Brain pericyte (primary cell): Measurements from ENCODE around the gene FANCG.

Experiments used
- DNase-seq: peaks from one replicate; pipeline ENCODE4 v3.0.0-alpha.2; 2012; ENCODE audit warnings: low read depth, low spot score

The FANCG gene

DNA sequence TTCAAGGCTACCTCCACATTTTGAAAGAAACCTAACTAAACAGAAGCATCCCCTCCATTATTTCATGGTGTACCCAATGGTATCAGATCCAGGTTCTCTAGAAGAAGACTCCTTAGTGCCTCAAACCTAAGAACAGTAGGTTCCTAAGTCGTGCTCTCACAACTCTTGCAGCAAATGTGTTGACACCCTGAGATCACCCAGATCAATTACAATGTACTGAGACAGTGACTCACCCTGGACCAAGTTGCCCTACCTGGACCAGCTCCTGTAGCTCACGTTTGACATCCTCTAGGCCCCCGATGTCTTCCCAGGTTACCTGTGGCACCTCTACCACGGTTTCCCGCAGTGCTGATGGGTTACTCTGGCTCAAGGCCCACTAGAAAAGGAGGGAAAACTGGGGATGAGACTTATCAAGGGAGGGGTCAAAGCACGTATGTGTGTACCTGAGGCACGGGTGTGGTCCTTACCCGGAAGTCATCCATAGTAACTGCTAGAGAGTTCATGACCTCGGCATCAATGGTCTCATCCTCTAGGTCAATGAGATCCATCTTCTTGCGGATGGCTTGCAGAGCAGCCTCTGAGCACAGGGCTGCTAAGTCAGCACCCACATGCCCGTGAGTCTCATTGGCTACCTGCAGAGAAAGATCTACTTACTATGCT, 19.1 kb downstream of the FANCG start:
- DNase-seq, result no peak

DNA sequence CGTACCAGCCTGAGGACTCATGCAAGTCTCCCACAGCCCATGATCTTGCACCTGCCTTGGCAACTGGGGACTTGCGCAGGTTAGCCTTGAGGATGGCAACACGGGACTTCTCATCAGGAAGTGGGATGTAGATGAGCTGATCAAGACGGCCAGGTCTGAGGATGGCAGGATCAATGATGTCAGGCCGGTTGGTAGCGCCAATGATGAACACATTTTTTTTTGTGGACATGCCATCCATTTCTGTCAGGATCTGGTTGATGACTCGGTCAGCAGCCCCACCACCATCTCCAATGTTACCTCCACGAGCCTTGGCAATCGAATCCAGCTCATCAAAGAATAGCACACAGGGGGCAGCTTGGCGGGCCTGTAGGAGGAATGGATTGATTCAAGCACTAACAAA, 20.3 kb downstream of the FANCG start:
- no peak for DNase-seq

DNA sequence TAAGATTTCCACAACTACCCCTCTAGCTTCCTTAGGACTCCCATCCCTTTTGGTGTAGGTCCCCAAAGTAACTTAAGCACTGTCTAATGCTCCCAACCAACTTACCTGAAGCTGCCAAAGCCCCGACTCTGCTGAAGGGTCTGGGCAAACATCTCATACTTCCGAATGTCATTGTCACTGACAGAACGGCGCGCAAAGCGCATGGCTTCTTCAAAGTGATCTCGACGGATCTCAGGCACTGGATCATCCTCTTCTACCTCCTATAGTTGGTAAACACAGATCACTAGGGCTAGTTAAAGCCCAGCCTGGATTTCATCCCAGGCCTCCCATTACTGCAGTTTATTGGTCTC, 22.5 kb downstream of the FANCG start:
- DNase-seq, result no peak

- no peak for DNase-seq
Observed at GRCh38 chr9:35056571-35057270, 23.0 kb downstream of the FANCG start.

DNA sequence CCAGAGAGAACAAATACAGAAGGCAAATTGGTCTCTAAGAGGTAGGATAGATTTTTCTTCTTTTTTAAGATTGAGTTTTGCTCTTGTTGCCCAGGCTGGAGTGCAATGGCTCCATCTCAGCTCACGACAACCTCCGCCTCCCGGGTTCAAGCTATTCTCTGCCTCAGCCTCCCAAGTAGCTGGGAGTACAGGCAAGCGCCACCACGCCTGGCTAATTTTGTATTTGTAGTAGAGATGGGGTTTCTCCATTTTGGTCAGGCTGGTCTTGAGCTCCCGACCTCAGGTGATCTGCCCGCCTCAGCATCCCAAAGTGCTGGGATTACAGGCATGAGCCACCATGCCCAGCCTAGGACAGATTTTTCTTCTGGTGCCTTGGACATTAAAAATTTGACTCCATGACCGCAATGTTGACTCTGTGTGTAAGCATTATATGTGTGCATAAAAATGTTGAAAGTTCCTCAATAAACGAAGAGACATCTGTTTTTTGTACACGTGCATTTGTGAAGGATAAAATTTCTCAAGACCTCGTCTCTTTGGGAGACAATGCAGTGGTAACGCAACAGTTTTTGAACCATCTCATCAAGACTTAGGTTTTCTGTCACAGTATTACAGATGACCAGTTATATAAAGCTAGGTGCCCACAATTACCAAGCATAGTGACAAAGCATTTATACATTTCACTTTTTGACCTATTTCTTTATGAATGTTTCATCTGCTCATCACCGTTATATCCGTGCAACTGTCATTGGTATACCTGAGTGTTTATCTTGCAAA, 24.7 kb downstream of the FANCG start:
- DNase-seq, result no peak

GRCh38 chr9:35054185-35054835, 25.4 kb downstream of the FANCG start:
- no peak for DNase-seq

DNA sequence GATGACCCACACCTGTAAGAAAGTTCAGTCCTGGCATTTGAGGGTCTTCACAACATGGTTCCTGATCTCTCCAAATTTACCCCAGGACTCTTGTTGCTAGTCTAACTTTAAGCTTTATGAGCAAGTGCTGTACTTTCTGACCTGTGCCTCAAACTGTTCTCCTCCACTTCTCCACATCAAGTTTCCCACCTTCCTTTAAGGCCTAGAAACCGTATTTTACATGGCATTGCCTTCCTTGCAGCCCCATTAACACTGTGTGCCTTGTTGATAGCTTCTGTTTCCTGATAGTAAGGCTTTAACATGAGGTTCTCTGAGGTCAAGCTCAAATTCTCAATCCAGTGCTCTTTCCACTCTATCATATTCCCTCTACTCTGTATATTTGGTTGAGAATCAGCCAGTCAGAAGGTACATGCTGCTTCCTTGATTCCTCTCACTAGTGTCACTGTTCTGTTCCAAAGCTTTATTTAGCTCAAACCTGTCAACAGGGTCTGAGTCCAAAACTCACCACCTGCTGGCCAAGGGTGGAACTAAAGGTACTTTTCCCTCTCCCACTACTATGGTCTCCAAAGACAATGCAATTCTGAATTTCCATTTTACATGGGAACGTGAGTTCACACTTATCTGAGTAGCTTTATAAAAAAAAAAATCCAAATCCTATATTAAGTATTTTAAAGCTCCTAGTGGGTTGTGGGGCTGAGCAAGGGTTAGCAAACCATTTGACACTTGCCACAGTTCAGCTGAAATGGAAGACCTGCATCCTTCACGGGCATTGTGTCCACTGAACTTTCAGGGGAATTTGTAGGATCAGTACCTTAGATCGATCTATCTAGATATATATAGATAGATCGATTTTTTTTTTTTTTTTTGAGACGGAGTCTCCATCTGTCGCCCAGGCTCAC, 28.4 kb downstream of the FANCG start:
- no peak for DNase-seq

DNA sequence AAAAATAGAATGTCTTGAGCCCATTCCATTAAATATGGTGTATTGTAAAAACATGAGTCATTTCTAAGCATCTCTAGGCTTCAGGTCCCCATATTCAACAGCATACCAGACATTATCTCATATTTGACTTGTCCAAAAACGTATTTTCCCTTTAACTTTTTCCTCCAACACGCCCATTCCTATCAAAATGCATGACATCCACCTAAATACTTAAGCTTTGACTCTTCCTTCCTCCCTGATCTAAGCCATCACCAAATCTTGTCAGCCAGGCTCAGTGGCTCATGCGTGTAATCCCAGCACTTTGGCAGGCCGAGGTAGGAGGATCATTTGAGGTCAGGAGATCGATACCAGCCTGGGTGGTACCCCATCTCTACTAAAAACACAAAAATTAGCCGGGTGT, 31.2 kb downstream of the FANCG start:
- no peak for DNase-seq

GRCh38 chr9:35044071-35044470, 35.7 kb downstream of the FANCG start:
- DNase-seq, result no peak

- DNase-seq, result no peak
Observed at GRCh38 chr9:35042891-35043545, 36.7 kb downstream of the FANCG start.

DNA sequence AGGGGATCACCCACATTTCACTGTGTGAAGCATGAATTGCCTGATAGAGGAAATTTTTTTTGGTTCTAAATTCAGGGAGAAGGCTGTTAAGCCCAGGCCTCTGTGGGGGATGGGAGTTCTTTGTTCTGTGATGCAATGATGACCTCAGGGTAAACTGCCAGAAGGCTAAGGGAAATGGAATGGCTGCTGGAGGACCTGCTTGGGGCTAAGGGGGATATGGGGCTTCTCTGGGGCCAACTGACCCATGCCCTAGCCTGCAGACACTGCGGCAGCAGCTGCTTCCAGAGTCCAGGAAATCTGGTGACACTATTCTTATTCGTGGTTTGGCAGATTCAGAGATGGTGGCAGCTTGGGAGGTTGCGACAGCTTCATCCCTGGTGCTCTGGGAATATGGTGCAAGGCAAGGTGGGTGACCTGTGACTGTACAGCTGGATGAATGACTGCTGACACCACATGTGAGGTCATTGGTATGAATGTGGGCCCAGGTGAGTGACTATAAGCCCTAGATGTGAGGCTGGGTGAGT, 37.6 kb downstream of the FANCG start:
- no peak for DNase-seq

DNA sequence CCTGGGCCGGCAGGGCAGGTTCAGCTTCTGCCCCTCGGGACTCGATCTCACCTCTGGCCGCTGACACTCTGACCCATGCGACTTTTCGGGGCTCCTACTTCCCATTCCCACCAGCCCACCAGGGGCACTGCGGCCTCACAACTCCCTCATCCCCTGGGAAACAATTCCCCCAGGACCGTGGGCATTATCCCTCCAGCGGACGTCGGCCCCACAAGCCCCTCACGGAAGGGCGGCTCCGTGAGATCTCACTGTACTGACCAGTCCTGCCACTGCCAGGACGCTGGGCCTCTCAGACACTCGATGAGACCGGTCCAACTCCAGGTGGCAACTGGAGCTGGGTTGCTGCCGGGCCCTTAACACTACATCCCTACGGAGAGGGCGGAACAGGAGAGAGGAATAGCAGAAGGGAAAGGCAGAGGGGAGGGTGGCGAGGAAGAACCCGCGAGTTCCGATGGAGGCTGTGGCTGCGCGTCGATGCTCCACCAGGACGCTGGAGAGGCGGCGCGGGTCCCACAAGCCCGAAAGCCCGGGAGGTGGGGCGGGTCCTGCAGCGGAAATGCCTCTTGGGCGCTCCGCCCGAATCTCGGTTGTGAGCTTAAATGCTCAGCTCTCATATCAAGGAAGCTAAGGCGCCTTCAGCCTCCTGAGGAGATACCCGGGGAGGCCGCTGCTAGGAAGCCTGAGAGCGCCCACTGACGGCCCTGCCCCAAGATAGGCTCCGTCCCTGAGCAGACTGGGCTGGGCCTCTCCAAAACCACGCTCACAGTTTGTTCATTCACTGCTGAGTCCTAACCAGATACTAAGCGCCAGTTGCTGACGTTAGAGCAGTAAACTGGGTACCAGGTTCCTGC, 43.7 kb downstream of the FANCG start:
- DNase-seq, result no peak

GRCh38 chr9:35033101-35033500, 46.6 kb downstream of the FANCG start:
- DNase-seq, result no peak

GRCh38 chr9:35029852-35030251, 49.9 kb downstream of the FANCG start:
- no peak for DNase-seq

DNA sequence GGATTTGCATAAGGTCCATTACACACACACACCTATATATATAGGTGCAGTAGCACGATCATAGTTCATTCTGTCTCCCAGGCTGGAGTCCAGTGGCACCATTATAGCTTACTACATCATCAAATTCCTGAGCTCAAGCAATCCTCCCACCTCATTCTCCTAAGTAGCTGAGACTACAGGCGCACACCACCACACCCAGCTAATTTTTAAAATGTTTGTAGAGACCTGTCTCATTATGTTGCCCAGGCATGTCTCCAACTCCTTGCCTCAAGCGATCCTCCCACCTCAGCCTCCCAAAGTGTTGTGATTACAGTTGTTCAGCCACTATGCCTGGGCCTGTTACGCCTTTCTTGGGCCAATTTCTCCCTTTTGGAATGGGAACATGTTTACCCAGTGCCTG, 50.5 kb downstream of the FANCG start:
- no peak for DNase-seq

DNA sequence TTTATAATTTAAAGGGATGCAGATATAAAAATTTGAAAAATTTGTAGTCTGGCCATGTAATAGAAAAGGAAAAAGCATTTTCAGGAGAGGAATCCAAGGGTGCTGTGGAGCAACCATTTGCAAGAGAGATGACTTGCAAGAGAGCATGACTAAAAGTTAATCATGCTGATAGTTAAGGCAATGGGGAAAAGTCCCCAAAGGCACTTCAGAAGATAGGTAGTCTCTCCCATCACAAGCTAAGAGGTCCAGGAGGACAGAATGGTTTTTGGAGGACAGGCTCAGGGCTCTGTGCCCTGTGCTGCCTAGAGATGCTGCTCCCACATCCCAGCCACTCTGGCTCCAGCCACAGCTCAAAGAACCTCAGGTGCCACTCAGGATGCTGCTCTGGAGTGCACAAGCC, 51.4 kb downstream of the FANCG start:
- DNase-seq, result no peak

- DNase-seq, result no peak
Observed at GRCh38 chr9:35027860-35028259, 51.9 kb downstream of the FANCG start.

- DNase-seq, result no peak
Observed at GRCh38 chr9:35027374-35027773, 52.4 kb downstream of the FANCG start.

DNA sequence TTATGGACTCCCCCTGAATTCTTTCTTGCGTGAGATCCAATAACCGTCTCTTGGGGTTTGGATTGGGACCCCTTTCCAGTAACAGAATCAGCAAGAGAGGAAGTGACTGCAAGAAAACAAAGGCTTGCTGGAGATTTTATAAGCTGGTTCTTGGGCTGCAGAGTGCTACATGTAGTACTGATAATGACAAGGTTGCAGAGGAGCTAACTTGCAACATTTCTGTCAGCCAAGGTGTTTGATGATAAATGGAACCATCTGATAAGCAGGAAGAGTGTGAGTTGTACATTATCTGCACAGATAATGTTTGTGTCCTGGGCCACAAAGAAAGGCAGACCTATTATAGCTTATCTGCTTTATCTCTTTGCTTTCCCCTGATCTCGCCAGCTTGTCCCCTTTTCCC, 53.1 kb downstream of the FANCG start:
- DNase-seq, result no peak
